GM21381 (cell line): ENCODE data around the gene OR2G6.
"Not testable (repeated sequence)": the region's sequence is repeated elsewhere in the genome, so short reads cannot be mapped to it uniquely, and the experiment has no call there.

Source experiments
- ATAC-seq: cut with Tn5 transposase; IDR thresholded peaks from one replicate; pipeline ENCODE4 v1.9.1; 2021; ENCODE audit warnings: mild to moderate bottlenecking, moderate library complexity; ENCODE audit not compliant: unreplicated experiment

The OR2G6 gene

DNA sequence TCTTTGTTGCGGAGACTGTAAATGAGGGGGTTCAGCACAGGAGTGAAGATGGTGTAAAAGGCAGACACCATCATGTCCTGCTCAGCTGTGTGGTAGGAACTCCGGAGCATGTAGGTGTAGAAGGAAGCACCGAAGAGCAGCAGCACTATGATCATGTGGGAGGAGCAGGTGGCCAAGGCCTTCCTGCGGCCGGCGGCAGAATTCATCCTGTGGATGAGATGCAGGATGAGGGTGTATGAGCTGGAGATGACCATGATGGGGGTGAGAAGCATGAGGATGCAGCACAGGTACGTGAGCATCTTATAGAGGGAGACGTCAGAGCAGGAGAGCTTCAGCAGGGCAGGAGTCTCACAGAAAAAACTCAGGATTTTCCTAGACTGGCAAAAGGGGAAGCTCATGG, 66.0 kb downstream of the OR2G6 start:
- not testable (repeated sequence) for ATAC-seq

DNA sequence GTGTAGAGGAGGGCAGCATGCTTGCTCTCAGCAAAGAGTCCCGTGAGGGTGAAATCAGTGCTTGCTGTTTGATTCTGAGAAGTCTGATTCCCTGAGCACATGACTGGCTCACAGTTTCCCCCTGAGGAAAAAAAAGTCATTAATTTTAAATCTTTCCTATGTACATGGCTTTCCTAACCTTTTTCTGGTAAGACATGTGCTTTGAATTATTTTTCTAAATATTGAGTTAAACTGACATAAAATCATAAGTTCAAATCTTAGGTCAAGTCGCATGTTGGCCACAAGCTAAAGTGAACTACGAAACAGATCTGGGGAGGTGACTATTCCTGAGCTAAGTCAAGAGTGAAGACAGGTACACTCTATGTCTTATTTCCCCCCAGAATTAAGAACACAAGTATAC, 66.8 kb downstream of the OR2G6 start, which contains the start of gene OR2T34:
Gene OR2T34 (minus strand): TSS at position 101 of the 400 bp plus-strand sequence. CDS start 0 bp downstream, at position 101.
- not testable (repeated sequence) for ATAC-seq

- ATAC-seq = no peak
These were observed 68.5 kb downstream of the OR2G6 start for GRCh38 chr1:248576260-248576980.
